ENCODE results near the gene HTR3A. TPM values are rescaled to one million over a fixed set of nuclear protein-coding genes. Genes with fewer than 3 reads are reported as not detected.

The HTR3A gene
- total RNA-seq, 1 donor from 2014 or later: not detected

GRCh38 chr11:114011443-114011842 is 36.5 kb downstream of the HTR3A start:
- Histone ChIP-seq H3K4me3 (ENCODE audit: low read length in 3 of 3) (no peak overlapping the region), H3K9me3 (ENCODE audit: control insufficient read depth in 3 of 3, low read length in 3 of 3) (no peaks in the 10 kb centered on the region), H3K36me3 (ENCODE audit: control insufficient read depth in 3 of 3, insufficient read depth in 3 of 3, low read length in 3 of 3) (no peaks in the 10 kb centered on the region), H3K4me1 (ENCODE audit: control insufficient read depth in 3 of 3, insufficient read depth in 3 of 3, low read length in 3 of 3) (no peaks in the 10 kb centered on the region), H3K27me3 (ENCODE audit: control insufficient read depth in 3 of 3, insufficient read depth in 3 of 3, low read length in 3 of 3) (peaks cover 0 to 5% (median 4%) of the 10 kb centered on the region in 3 donors), H3K27ac (ENCODE audit: low read depth, low read length) (no peak overlapping the region), H3K9ac (ENCODE audit: low read depth in 1 of 3, low read length in 3 of 3) (no peak overlapping the region)

DNA sequence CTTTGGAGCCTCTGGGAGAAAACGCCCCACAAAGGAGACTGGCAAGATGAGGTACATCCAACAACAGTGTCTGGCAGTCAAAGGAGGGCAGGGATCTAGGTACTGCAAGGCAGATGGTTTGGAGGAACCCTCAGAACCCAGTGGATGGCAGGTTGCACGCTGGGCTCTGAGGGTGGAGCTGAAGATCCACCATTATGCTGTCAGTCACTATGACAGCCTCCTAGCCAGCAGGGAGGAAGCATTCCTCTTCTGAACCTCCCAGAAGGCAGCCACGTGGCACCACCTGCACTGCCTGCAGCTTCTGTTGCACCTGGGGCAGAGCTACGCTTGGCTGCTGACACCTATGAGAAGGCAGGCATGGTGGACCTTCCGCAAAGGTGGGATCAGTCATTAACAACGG is 40.2 kb downstream of the HTR3A start:
- H3K27ac ChIP-seq (ENCODE audit: low read depth, low read length): no peak overlapping the region
- H3K36me3 ChIP-seq (ENCODE audit: control insufficient read depth in 3 of 3, insufficient read depth in 3 of 3, low read length in 3 of 3): no peaks in the 10 kb centered on the region
- no peak overlapping the region for H3K9ac ChIP-seq (ENCODE audit: low read depth in 1 of 3, low read length in 3 of 3)
- peaks cover 0 to 9% (median 2%) of the 10 kb centered on the region in 3 donors for H3K4me1 ChIP-seq (ENCODE audit: control insufficient read depth in 3 of 3, insufficient read depth in 3 of 3, low read length in 3 of 3)
- H3K27me3 ChIP-seq (ENCODE audit: control insufficient read depth in 3 of 3, insufficient read depth in 3 of 3, low read length in 3 of 3): peaks cover 0 to 5% (median 4%) of the 10 kb centered on the region in 3 donors
- no peaks in the 10 kb centered on the region for H3K9me3 ChIP-seq (ENCODE audit: control insufficient read depth in 3 of 3, low read length in 3 of 3)
- H3K4me3 ChIP-seq (ENCODE audit: low read length in 3 of 3): no peak overlapping the region

DNA sequence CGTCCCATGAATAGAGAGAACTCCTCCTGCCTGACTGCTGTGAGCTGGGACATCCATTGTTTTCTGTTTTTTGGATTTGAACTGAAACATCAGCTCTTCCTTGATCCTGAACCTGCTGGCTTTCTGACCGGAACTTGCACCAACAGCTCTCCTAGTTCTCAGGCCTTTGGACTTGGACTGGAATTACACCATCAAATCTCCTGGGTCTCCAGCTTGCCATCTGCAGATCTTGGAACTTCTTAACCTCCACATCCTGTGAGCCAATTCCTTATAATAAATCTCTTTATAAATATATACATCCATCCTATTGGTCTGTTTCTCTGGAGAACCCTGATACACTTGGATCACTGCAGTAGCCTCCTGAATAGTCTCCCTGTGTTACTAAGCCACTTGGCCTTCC is 42.1 kb downstream of the HTR3A start:
- H3K36me3 ChIP-seq (ENCODE audit: control insufficient read depth in 3 of 3, insufficient read depth in 3 of 3, low read length in 3 of 3): no peaks in the 10 kb centered on the region
- no peak overlapping the region for H3K4me3 ChIP-seq (ENCODE audit: low read length in 3 of 3)
- no peaks in the 10 kb centered on the region for H3K9me3 ChIP-seq (ENCODE audit: control insufficient read depth in 3 of 3, low read length in 3 of 3)
- no peak overlapping the region for H3K9ac ChIP-seq (ENCODE audit: low read depth in 1 of 3, low read length in 3 of 3)
- peaks cover 0 to 4% (median 0%) of the 10 kb centered on the region in 3 donors for H3K27me3 ChIP-seq (ENCODE audit: control insufficient read depth in 3 of 3, insufficient read depth in 3 of 3, low read length in 3 of 3)
- peaks cover 0 to 9% (median 2%) of the 10 kb centered on the region in 3 donors for H3K4me1 ChIP-seq (ENCODE audit: control insufficient read depth in 3 of 3, insufficient read depth in 3 of 3, low read length in 3 of 3)
- no peak overlapping the region for H3K27ac ChIP-seq (ENCODE audit: low read depth, low read length)

DNA sequence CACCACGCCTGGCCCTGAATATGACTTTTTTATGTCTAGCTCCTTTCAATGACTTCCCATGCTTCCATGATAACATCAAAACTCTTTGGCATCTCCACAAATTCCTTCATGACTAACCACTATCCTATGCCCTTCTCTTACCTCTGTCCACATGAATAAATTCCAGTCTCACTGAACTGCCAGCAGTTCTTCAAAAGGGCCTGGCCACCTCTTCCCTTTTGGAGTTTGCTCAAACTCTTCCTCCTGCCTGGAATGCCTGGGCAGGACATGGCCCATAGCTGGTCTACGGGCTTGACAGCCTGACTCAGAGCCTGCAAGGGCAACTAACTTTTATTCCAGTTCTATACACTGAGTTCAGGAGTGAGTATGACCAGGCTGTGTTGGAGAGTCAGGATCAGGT is 42.8 kb downstream of the HTR3A start:
- Histone ChIP-seq H3K9ac (ENCODE audit: low read depth in 1 of 3, low read length in 3 of 3) (no peak overlapping the region), H3K4me1 (ENCODE audit: control insufficient read depth in 3 of 3, insufficient read depth in 3 of 3, low read length in 3 of 3) (peaks cover 0 to 9% (median 2%) of the 10 kb centered on the region in 3 donors), H3K27me3 (ENCODE audit: control insufficient read depth in 3 of 3, insufficient read depth in 3 of 3, low read length in 3 of 3) (no peaks in the 10 kb centered on the region), H3K9me3 (ENCODE audit: control insufficient read depth in 3 of 3, low read length in 3 of 3) (no peaks in the 10 kb centered on the region), H3K36me3 (ENCODE audit: control insufficient read depth in 3 of 3, insufficient read depth in 3 of 3, low read length in 3 of 3) (no peaks in the 10 kb centered on the region), H3K4me3 (ENCODE audit: low read length in 3 of 3) (no peak overlapping the region), H3K27ac (ENCODE audit: low read depth, low read length) (no peak overlapping the region)

- no peak overlapping the region for H3K4me3 ChIP-seq (ENCODE audit: low read length in 3 of 3)
- H3K9ac ChIP-seq (ENCODE audit: low read depth in 1 of 3, low read length in 3 of 3): no peak overlapping the region
- no peaks in the 10 kb centered on the region for H3K9me3 ChIP-seq (ENCODE audit: control insufficient read depth in 3 of 3, low read length in 3 of 3)
- H3K27me3 ChIP-seq (ENCODE audit: control insufficient read depth in 3 of 3, insufficient read depth in 3 of 3, low read length in 3 of 3): no peaks in the 10 kb centered on the region
- peaks cover 0 to 9% (median 2%) of the 10 kb centered on the region in 3 donors for H3K4me1 ChIP-seq (ENCODE audit: control insufficient read depth in 3 of 3, insufficient read depth in 3 of 3, low read length in 3 of 3)
- no peak overlapping the region for H3K27ac ChIP-seq (ENCODE audit: low read depth, low read length)
- H3K36me3 ChIP-seq (ENCODE audit: control insufficient read depth in 3 of 3, insufficient read depth in 3 of 3, low read length in 3 of 3): no peaks in the 10 kb centered on the region
Observed at GRCh38 chr11:114019046-114019445, 44.1 kb downstream of the HTR3A start.

GRCh38 chr11:114019574-114019973 is 44.7 kb downstream of the HTR3A start:
- Histone ChIP-seq H3K4me1 (ENCODE audit: control insufficient read depth in 3 of 3, insufficient read depth in 3 of 3, low read length in 3 of 3) (peaks cover 0 to 9% (median 2%) of the 10 kb centered on the region in 3 donors), H3K9ac (ENCODE audit: low read depth in 1 of 3, low read length in 3 of 3) (no peak overlapping the region), H3K36me3 (ENCODE audit: control insufficient read depth in 3 of 3, insufficient read depth in 3 of 3, low read length in 3 of 3) (no peaks in the 10 kb centered on the region), H3K27me3 (ENCODE audit: control insufficient read depth in 3 of 3, insufficient read depth in 3 of 3, low read length in 3 of 3) (no peaks in the 10 kb centered on the region), H3K27ac (ENCODE audit: low read depth, low read length) (no peak overlapping the region), H3K4me3 (ENCODE audit: low read length in 3 of 3) (no peak overlapping the region), H3K9me3 (ENCODE audit: control insufficient read depth in 3 of 3, low read length in 3 of 3) (no peaks in the 10 kb centered on the region)

- Histone ChIP-seq H3K27ac (ENCODE audit: low read depth, low read length) (no peak overlapping the region), H3K27me3 (ENCODE audit: control insufficient read depth in 3 of 3, insufficient read depth in 3 of 3, low read length in 3 of 3) (peaks cover 0 to 3% (median 0%) of the 10 kb centered on the region in 3 donors), H3K4me1 (ENCODE audit: control insufficient read depth in 3 of 3, insufficient read depth in 3 of 3, low read length in 3 of 3) (no peaks in the 10 kb centered on the region), H3K36me3 (ENCODE audit: control insufficient read depth in 3 of 3, insufficient read depth in 3 of 3, low read length in 3 of 3) (no peaks in the 10 kb centered on the region), H3K9me3 (ENCODE audit: control insufficient read depth in 3 of 3, low read length in 3 of 3) (no peaks in the 10 kb centered on the region), H3K4me3 (ENCODE audit: low read length in 3 of 3) (no peak overlapping the region), H3K9ac (ENCODE audit: low read depth in 1 of 3, low read length in 3 of 3) (no peak overlapping the region)
Observed at GRCh38 chr11:114025329-114025907, 50.5 kb downstream of the HTR3A start.

DNA sequence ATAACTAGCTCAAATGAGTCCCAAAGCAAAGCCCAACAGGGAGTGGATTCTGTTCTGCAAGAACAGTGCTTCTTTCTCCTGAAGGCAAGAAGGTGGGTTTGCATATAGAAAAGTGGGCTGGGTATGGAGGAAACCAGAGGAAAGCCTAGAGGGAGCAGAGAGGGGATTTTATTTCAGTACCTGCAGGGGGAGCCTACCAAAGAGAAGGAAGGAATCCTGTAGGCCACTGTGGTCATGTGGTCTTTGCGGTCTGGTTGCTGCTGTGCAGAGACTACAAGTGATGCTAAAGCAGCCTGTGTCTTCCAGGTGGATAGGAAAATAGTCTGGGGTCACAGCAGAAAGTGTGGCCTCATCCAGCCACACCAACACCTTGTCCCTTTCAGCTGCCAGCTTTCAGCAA is 51.4 kb downstream of the HTR3A start:
- H3K9me3 ChIP-seq (ENCODE audit: control insufficient read depth in 3 of 3, low read length in 3 of 3): no peaks in the 10 kb centered on the region
- H3K27ac ChIP-seq (ENCODE audit: low read depth, low read length): no peak overlapping the region
- H3K36me3 ChIP-seq (ENCODE audit: control insufficient read depth in 3 of 3, insufficient read depth in 3 of 3, low read length in 3 of 3): no peaks in the 10 kb centered on the region
- no peak overlapping the region for H3K9ac ChIP-seq (ENCODE audit: low read depth in 1 of 3, low read length in 3 of 3)
- no peak overlapping the region for H3K4me3 ChIP-seq (ENCODE audit: low read length in 3 of 3)
- H3K27me3 ChIP-seq (ENCODE audit: control insufficient read depth in 3 of 3, insufficient read depth in 3 of 3, low read length in 3 of 3): peaks cover 0 to 3% (median 0%) of the 10 kb centered on the region in 3 donors
- peaks cover 0 to 2% (median 0%) of the 10 kb centered on the region in 3 donors for H3K4me1 ChIP-seq (ENCODE audit: control insufficient read depth in 3 of 3, insufficient read depth in 3 of 3, low read length in 3 of 3)

GRCh38 chr11:114027391-114027790 is 52.5 kb downstream of the HTR3A start:
- Histone ChIP-seq H3K9ac (ENCODE audit: low read depth in 1 of 3, low read length in 3 of 3) (no peak overlapping the region), H3K27ac (ENCODE audit: low read depth, low read length) (no peak overlapping the region), H3K4me3 (ENCODE audit: low read length in 3 of 3) (no peak overlapping the region), H3K4me1 (ENCODE audit: control insufficient read depth in 3 of 3, insufficient read depth in 3 of 3, low read length in 3 of 3) (peaks cover 0 to 6% (median 2%) of the 10 kb centered on the region in 3 donors), H3K27me3 (ENCODE audit: control insufficient read depth in 3 of 3, insufficient read depth in 3 of 3, low read length in 3 of 3) (peaks cover 0 to 3% (median 0%) of the 10 kb centered on the region in 3 donors), H3K9me3 (ENCODE audit: control insufficient read depth in 3 of 3, low read length in 3 of 3) (no peaks in the 10 kb centered on the region), H3K36me3 (ENCODE audit: control insufficient read depth in 3 of 3, insufficient read depth in 3 of 3, low read length in 3 of 3) (no peaks in the 10 kb centered on the region)

DNA sequence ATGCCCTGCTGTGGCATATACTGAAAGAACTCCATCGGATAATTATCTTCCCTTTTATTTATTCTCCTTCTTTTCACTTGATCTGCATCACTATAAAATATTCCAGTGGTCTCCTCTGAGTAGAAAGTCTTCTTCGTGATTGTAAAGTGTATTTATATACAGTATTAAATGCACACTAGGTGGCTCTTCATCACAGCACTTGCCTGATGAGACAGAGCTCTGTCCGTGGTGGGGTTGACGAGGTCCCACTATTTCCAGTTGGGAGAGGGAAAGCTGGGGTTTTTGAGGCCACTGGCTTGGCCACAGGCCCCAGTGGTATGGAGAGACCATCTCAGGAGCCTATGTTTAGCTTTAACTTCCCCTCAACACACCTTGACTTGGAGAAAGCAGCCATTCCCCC is 53.0 kb downstream of the HTR3A start:
- Histone ChIP-seq H3K4me3 (ENCODE audit: low read length in 3 of 3) (no peak overlapping the region), H3K4me1 (ENCODE audit: control insufficient read depth in 3 of 3, insufficient read depth in 3 of 3, low read length in 3 of 3) (peaks cover 0 to 6% (median 2%) of the 10 kb centered on the region in 3 donors), H3K36me3 (ENCODE audit: control insufficient read depth in 3 of 3, insufficient read depth in 3 of 3, low read length in 3 of 3) (no peaks in the 10 kb centered on the region), H3K9me3 (ENCODE audit: control insufficient read depth in 3 of 3, low read length in 3 of 3) (no peaks in the 10 kb centered on the region), H3K9ac (ENCODE audit: low read depth in 1 of 3, low read length in 3 of 3) (no peak overlapping the region), H3K27ac (ENCODE audit: low read depth, low read length) (no peak overlapping the region), H3K27me3 (ENCODE audit: control insufficient read depth in 3 of 3, insufficient read depth in 3 of 3, low read length in 3 of 3) (peaks cover 0 to 3% (median 0%) of the 10 kb centered on the region in 3 donors)
